ENCODE measurements around the gene RBP7.

The RBP7 gene

GRCh38 chr1:10032590-10033358 lies 35.7 kb downstream of the RBP7 start, which contains the start of gene UBE4B:
TSS of gene UBE4B (plus strand) at chr1:10032958. CDS start at chr1:10033671, 713 bp downstream.
- peak; percentile 87 for DNase-seq

- DNase-seq = peak; percentile 7
These were observed 36.4 kb downstream of the RBP7 start for GRCh38 chr1:10033359-10033845.

- DNase-seq = no peak
These were observed 45.7 kb downstream of the RBP7 start for GRCh38 chr1:10042746-10043145.

GRCh38 chr1:10045480-10046355 lies 48.7 kb downstream of the RBP7 start:
- DNase-seq = no peak

- no peak for DNase-seq
These were observed 49.5 kb downstream of the RBP7 start for GRCh38 chr1:10046356-10047085.

- no peak for DNase-seq
These were observed 51.6 kb downstream of the RBP7 start for GRCh38 chr1:10048601-10049000.

GRCh38 chr1:10050611-10051010 lies 53.6 kb downstream of the RBP7 start:
- no peak for DNase-seq

- no peak for DNase-seq
These were observed 54.6 kb downstream of the RBP7 start for GRCh38 chr1:10051656-10052055.

- DNase-seq = no peak
These were observed 55.3 kb downstream of the RBP7 start for GRCh38 chr1:10052347-10052746.

- no peak for DNase-seq
These were observed 57.4 kb downstream of the RBP7 start for GRCh38 chr1:10054465-10054864.

- DNase-seq = no peak
These were observed 59.6 kb downstream of the RBP7 start for GRCh38 chr1:10056599-10056987.

- no peak for DNase-seq
These were observed 60.3 kb downstream of the RBP7 start for GRCh38 chr1:10057343-10057742.

GRCh38 chr1:10057796-10058195 lies 60.8 kb downstream of the RBP7 start:
- no peak for DNase-seq

GRCh38 chr1:10059342-10059718 lies 62.3 kb downstream of the RBP7 start:
- DNase-seq = no peak

GRCh38 chr1:10060311-10061100 lies 63.5 kb downstream of the RBP7 start:
- no peak for DNase-seq

- DNase-seq = no peak
These were observed 64.2 kb downstream of the RBP7 start for GRCh38 chr1:10061276-10061675.

- no peak for DNase-seq
These were observed 66.8 kb downstream of the RBP7 start for GRCh38 chr1:10063878-10064277.

- DNase-seq = no peak
These were observed 67.7 kb downstream of the RBP7 start for GRCh38 chr1:10064416-10065343.

- no peak for DNase-seq
These were observed 68.3 kb downstream of the RBP7 start for GRCh38 chr1:10065344-10065685.

Measured in NCI-H146 (cell line).